HepG2 (cell line): ENCODE results near the gene SLC22A7. TPM values are rescaled to one million over a fixed set of nuclear protein-coding genes. Genes with fewer than 3 reads are reported as not detected.

Source experiments
- BRD4 ChIP-seq: sonication (generic); formaldehyde crosslinking; IDR thresholded peaks from 2 replicates; pipeline ENCODE4 v1.4.0; 2020; ENCODE audit warnings: missing genetic modification reagents
- CBX2 ChIP-seq, 2 experiments: fragments of 200-600 bp in 1 of 2; sonication (generic); formaldehyde crosslinking in 1 of 2; IDR thresholded peaks; 2 replicates each; pipeline versions ENCODE4 v1.7.0 to v1.8.1; 2018 to 2022; ENCODE audit warnings: low read depth in 2 of 2, low read length in 1 of 2, mild to moderate bottlenecking in 1 of 2, missing genetic modification reagents in 1 of 2
- GMEB1 ChIP-seq: sonication (generic); formaldehyde crosslinking; IDR thresholded peaks from 2 replicates; pipeline ENCODE4 v1.5.1; 2020; ENCODE audit warnings: missing genetic modification reagents, mild to moderate bottlenecking, borderline replicate concordance
- GRHL1 ChIP-seq: sonication (generic); formaldehyde crosslinking; conservative IDR thresholded peaks from 2 replicates; pipeline ENCODE4 v1.8.0; 2022; ENCODE audit warnings: missing genetic modification reagents
- HNRNPLL ChIP-seq: fragments of 200-400 bp; formaldehyde crosslinking; IDR thresholded peaks from 2 replicates; pipeline ENCODE4 v1.6.1; 2017; ENCODE audit warnings: mild to moderate bottlenecking, low read depth, low read length; ENCODE audit not compliant: poor library complexity, severe bottlenecking
- IRF9 ChIP-seq: sonication (generic); formaldehyde crosslinking; IDR thresholded peaks from 2 replicates; pipeline ENCODE4 v1.8.0; 2022; ENCODE audit warnings: missing genetic modification reagents, mild to moderate bottlenecking, borderline replicate concordance
- KDM2A ChIP-seq: sonication (generic); formaldehyde crosslinking; IDR thresholded peaks from 2 replicates; pipeline ENCODE4 v1.4.0; 2020; ENCODE audit warnings: low read depth, missing genetic modification reagents, borderline replicate concordance
- KDM5A ChIP-seq: fragments of 200-600 bp; sonication (generic); IDR thresholded peaks from 2 replicates; pipeline ENCODE4 v1.7.0; 2018; ENCODE audit warnings: antibody characterized with exemption, mild to moderate bottlenecking, low read length, borderline replicate concordance
- MED1 ChIP-seq: sonication (generic); formaldehyde crosslinking; IDR thresholded peaks from 2 replicates; pipeline ENCODE4 v1.4.0; 2020; ENCODE audit warnings: missing genetic modification reagents
- NR2C2 ChIP-seq: sonication (generic); formaldehyde crosslinking; IDR thresholded peaks from 2 replicates; pipeline ENCODE4 v1.4.0; 2020; ENCODE audit warnings: missing genetic modification reagents, mild to moderate bottlenecking, moderate library complexity, borderline replicate concordance
- PBX2 ChIP-seq: IDR thresholded peaks from 2 replicates; pipeline ENCODE4 v1.6.1; 2016; ENCODE audit warnings: control low read depth
- PHF5A ChIP-seq: IDR thresholded peaks from one replicate; pipeline ENCODE4 v1.6.1; 2018; ENCODE audit warnings: low read depth, missing genetic modification reagents; ENCODE audit not compliant: unreplicated experiment
- PHF8 ChIP-seq: sonication (generic); formaldehyde crosslinking; IDR thresholded peaks from 2 replicates; pipeline ENCODE4 v1.5.0; 2020; ENCODE audit warnings: missing genetic modification reagents
- PITX1 ChIP-seq: sonication (generic); formaldehyde crosslinking; IDR thresholded peaks from 2 replicates; pipeline ENCODE4 v1.5.1; 2020; ENCODE audit warnings: mild to moderate bottlenecking, missing genetic modification reagents
- RORA ChIP-seq: sonication (generic); formaldehyde crosslinking; IDR thresholded peaks from 2 replicates; pipeline ENCODE4 v1.5.0; 2020; ENCODE audit warnings: mild to moderate bottlenecking, missing genetic modification reagents, moderate library complexity
- SNRNP70 ChIP-seq: fragments of 200-400 bp; formaldehyde crosslinking; IDR thresholded peaks from 2 replicates; pipeline ENCODE4 v1.6.1; 2017; ENCODE audit warnings: mild to moderate bottlenecking, low read depth, low read length, moderate library complexity
- STAT5B ChIP-seq: sonication (generic); formaldehyde crosslinking; IDR thresholded peaks from 2 replicates; pipeline ENCODE4 v1.4.0; 2020; ENCODE audit warnings: missing genetic modification reagents
- YEATS4 ChIP-seq: sonication (generic); formaldehyde crosslinking; IDR thresholded peaks from 2 replicates; pipeline ENCODE4 v1.4.0; 2020; ENCODE audit warnings: missing genetic modification reagents, borderline replicate concordance
- ZFYVE20 ChIP-seq: sonication (generic); formaldehyde crosslinking; IDR thresholded peaks from 2 replicates; pipeline ENCODE4 v1.8.0; 2023; ENCODE audit warnings: low read depth, mild to moderate bottlenecking, moderate library complexity, missing genetic modification reagents, borderline replicate concordance
- ZNF224 ChIP-seq: sonication (generic); formaldehyde crosslinking; IDR thresholded peaks from 2 replicates; pipeline ENCODE4 v1.5.0; 2020; ENCODE audit warnings: mild to moderate bottlenecking, missing genetic modification reagents
- ZNF317 ChIP-seq: sonication (generic); formaldehyde crosslinking; IDR thresholded peaks from 2 replicates; pipeline ENCODE4 v1.5.0; 2020; ENCODE audit warnings: mild to moderate bottlenecking, missing genetic modification reagents
- ZNF367 ChIP-seq: sonication (generic); formaldehyde crosslinking; IDR thresholded peaks from 2 replicates; pipeline ENCODE4 v1.4.0; 2020; ENCODE audit warnings: missing genetic modification reagents, borderline replicate concordance
- ZNF468 ChIP-seq: sonication (generic); formaldehyde crosslinking; IDR thresholded peaks from 2 replicates; pipeline ENCODE4 v1.8.0; 2022; ENCODE audit warnings: mild to moderate bottlenecking, moderate library complexity, missing genetic modification reagents
- polyA plus RNA-seq, 8 experiments: library from polyadenylated mRNA; depleted of rRNA in 3 of 8; stranded (reverse) in 7 of 8; unstranded in 1 of 8; fragments of >200 nt; fragmentation: Illumina TruSeq in 4 of 8; extraction: Trizol in 4 of 8; gene quantifications; 2 replicates each; pipeline versions ENCODE4 v1.2.1 to v1.2.3, GENCODE V29; 2011 to 2016; ENCODE audit warnings: low read depth in 4 of 8, missing spikeins in 1 of 8, mixed read lengths in 1 of 8; ENCODE audit not compliant: insufficient read depth in 1 of 8
- total RNA-seq, 5 experiments: library from RNA; depleted of rRNA; stranded (reverse); fragments of >200 nt; fragmentation: Illumina TruSeq; extraction: Trizol; gene quantifications; 2 replicates each; pipeline ENCODE4 v1.2.3, GENCODE V29; 2016; ENCODE audit warnings: low read depth in 1 of 5

The SLC22A7 gene
- total and polyA plus RNA-seq, 2 of the 13 experiments (the other 11 are each of a cell fraction or from before 2014, with no cell fraction given), result 5.3 to 22.6 TPM

- TF ChIP-seq GMEB1 (peak; percentile 12; the same call in 1 of the 2 replicates), YEATS4 (CRISPR knock-in tag) (0 out of 2 replicates have a peak, but pooled peaks have one; percentile 1), ZNF224 (CRISPR knock-in tag) (peak; percentile 78; the same call in 1 of the 2 replicates), HNRNPLL (peak; percentile 25), KDM2A (CRISPR knock-in tag) (0 out of 2 replicates have a peak, but pooled peaks have one; percentile 49), PBX2 (no peak), MED1 (CRISPR knock-in tag) (peak; percentile 85), SNRNP70 (no peak), BRD4 (CRISPR knock-in tag) (peak; percentile 54), PITX1 (CRISPR knock-in tag) (no peak; the same call in none of the 2 replicates), RORA (CRISPR knock-in tag) (no peak), STAT5B (CRISPR knock-in tag) (no peak), ZNF468 (CRISPR knock-in tag) (no peak), ZFYVE20 (CRISPR knock-in tag) (no peak), PHF5A (CRISPR knock-in tag) (no peak), PHF8 (CRISPR knock-in tag) (no peak; the same call in 1 of the 2 replicates), GRHL1 (no peak), KDM5A (no peak), CBX2 (IDR thresholded peaks at IDR 0.05; ENCODE audit: low read depth, low read length) (no peak), CBX2 (CRISPR knock-in tag; IDR thresholded peaks at IDR 0.05; ENCODE audit: low read depth) (no peak), NR2C2 (CRISPR knock-in tag) (0 out of 2 replicates have a peak, but pooled peaks have one; percentile 35), IRF9 (CRISPR knock-in tag) (peak; percentile 83), ZNF317 (CRISPR knock-in tag) (no peak), ZNF367 (CRISPR knock-in tag) (no peak)
These were observed 20.2 kb upstream of the SLC22A7 start (continued) for GRCh38 chr6:43277643-43278523.
